GM18858 (cell line): ENCODE data around the gene VGLL4.
A peak's percentile ranks its signal among the peaks of the same experiment; 100 is the strongest.
"Not testable (repeated sequence)": the region's sequence is repeated elsewhere in the genome, so short reads cannot be mapped to it uniquely, and the experiment has no call there.

Experiments
- ATAC-seq: cut with Tn5 transposase; IDR thresholded peaks from one replicate; pipeline ENCODE4 v1.9.1; 2021; ENCODE audit not compliant: unreplicated experiment

Gene VGLL4

DNA sequence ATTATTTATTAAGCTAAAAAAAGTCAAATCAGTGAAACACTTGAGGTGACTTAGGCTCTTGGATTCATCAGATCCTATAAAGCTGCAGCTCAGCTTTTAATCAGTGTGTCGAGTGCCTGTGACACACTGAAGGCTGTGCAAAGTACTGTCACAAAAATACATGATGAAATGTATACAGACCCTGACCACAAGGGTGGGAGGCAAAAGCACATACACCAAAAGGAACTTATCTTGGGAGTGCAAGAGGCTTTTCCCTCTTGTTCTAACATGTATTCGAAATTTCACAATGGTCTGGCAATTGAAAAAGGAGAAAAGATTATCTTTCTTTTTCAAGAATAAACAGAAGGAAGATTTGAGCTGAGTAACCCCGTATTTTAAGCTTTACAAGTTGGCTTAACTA is 35.9 kb downstream of the VGLL4 start:
- ATAC-seq, result no peak

DNA sequence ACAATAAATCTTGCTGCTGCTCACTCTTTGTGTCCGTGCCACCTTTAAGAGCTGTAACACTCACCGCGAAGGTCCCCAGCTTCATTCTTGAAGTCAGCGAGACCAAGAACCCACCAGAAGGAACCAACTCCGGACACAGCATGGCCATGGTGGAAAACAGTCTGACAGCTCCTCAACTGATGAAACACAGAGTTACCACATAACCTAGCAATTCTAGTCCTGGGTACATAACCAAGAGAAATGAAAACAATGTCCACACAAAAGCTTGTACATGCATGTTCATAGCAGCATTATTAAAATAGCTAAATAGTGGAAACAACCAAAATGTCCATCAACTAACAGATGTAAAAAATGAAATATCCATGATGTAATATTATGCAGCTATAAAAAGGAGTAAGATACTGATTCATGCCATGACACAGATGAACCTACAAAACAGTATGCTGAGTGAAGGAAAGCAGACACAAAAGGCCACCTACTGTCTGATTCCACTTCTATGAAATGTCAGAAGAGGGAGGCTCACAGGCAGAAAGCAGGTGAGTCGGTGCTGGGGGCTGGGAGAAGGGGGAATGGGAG is 36.8 kb downstream of the VGLL4 start:
- ATAC-seq, result no peak

DNA sequence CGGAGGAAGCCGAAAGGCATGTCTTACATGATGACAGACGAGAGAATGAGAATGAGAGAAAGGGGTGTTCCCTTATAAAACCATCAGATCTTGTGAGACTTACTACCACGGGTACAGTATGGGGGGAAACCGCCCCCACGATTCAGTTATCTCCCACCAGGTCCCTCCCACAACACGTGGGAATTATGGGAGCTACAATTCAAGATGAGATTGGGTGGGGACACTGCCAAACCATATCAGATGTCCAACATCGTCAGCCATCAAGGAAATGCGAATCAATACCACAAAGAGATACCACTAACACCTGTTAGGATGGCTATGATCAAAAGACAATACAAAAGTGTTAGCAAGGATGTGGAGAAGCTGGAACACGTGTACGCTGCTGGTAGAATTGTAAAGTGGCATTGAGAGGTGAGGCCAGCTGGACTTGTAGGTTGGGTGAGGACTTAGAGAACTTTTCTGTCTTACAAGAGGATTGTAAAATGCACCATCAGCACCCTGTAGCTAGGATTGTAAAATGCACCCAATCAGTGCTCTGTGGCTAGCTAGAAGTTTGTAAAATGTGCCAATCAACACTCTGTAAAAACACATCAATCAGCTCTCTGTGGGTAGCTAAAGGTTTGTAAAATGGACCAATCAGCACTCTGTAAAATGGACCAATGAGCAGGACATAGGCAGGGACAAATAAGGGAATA is 37.5 kb downstream of the VGLL4 start:
- no peak for ATAC-seq

DNA sequence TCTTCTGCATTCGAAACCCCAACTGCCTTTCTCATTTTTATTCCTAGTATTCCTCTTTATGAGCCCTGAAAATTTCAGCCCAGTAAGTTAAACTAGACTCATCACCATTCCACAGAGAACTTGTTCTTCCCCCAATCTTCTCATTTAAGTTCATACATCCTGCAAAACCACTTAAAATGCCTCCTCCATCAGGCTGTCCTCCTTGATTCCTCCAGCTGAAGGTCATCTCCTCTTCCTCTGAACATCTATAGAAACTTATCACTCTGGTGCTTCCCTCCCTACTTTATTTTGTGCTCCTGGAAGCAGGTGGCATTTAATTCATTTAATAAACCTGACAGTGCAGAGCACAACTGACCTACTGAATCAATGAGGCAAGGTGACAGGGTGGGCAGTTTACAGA is 38.3 kb downstream of the VGLL4 start:
- no peak for ATAC-seq

DNA sequence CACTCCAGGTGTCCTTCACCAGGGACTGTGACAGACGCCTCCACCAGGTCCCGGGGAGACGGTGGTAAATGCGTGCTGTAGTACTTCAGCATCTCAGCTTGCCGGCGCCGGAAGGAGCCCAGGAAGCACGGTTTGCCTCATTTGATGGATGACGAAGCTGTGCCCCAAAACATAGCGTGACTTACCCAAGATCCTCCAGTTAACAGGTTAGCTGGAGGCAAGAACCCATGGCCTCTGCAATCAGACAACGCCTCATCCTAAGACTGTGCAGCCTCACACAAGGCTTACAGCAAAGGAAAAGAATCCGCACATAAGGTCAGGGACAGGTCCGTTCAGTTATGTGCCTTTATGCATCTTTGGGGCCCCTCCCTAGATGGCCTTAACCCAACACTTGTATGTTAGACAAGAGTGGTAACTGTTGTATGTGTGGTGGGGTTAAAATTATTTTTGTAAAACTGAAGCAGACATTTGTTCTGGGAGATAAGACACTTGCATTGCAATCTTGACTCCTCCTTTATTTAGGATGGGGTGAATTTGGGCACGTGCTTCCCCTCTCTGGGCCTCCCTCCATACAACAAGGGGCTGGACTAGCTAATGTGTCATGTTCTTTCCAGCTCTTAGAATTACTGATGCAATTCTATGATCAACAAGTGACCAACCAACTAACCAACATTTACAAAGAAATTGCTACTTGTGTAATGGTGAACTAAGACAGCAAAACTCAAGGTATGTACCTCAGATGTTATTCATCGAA is 39.4 kb downstream of the VGLL4 start:
- ATAC-seq, result no peak

DNA sequence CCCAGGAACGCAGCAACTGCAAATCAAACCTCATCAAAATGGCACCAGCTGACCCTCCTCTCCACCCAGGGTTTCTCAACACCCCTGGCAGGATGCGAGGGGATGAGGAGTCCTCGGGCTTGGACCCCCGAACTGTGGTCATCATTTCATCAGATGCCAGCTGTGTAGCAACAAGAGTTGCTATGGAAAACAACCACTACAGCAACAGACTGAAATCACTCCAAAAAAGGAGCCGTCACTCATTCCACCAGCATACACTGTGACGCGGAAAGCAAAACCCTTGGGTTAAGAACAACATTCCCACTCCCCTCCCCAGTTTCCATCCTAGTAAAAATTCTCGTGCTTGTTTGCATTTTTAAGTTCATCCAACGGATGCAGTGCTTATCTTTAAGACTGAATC is 40.1 kb downstream of the VGLL4 start:
- ATAC-seq, result no peak

DNA sequence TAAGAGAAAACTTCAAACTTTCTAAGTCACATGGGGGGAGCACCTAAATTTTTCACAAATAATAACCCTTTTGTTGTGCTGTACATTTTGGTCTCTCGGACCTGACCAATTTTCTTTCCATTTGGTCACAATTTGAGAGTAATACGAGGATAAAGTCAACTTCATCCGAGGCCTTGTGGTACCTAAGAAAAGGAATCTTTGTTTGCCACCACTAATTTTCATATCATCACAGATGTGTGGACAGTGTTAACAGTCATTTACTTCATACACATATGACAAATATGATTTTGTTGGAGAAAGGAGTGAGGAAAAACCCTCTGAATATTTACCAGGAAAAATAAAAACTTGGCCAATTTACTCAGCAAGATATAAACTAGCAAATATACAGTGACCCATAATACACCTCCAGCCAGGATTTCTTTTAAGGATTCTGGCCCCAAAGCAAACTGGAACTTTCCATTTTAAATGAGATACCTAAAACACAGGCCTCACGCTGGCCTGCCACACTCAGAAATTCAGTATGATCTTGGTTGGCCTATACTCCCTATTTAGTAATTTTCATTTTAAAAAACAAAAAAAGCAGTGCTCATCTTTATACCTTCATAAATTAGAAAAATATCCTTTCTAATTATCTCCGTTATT is 40.7 kb downstream of the VGLL4 start:
- no peak for ATAC-seq

DNA sequence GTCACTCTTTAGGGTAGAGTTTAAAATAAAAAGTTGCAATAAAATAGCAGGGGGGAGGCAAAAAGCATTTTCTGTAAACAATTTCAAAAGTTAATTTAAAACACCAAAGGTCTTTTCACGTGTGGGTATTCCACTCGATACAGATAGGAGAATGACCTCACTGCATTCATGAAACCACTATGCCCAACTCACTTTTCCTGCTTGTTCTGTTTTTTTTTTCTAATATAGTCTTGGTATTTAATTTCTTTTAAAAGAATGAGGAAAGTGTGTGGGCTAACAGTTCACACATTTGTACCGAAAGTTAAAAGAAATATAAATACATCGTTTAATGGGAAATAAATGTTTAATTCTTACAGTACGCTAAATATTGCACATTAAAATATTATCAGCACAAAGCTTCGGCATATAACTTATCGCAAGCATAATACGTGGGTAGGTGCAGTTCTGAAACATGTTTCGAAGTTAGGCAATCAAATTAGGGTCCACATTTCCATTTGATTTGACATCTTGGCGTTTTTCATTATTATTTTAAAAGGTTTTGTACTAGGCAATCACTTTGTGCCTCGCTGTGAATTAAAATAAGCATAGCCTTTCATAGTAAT is 41.4 kb downstream of the VGLL4 start:
- ATAC-seq, result no peak

DNA sequence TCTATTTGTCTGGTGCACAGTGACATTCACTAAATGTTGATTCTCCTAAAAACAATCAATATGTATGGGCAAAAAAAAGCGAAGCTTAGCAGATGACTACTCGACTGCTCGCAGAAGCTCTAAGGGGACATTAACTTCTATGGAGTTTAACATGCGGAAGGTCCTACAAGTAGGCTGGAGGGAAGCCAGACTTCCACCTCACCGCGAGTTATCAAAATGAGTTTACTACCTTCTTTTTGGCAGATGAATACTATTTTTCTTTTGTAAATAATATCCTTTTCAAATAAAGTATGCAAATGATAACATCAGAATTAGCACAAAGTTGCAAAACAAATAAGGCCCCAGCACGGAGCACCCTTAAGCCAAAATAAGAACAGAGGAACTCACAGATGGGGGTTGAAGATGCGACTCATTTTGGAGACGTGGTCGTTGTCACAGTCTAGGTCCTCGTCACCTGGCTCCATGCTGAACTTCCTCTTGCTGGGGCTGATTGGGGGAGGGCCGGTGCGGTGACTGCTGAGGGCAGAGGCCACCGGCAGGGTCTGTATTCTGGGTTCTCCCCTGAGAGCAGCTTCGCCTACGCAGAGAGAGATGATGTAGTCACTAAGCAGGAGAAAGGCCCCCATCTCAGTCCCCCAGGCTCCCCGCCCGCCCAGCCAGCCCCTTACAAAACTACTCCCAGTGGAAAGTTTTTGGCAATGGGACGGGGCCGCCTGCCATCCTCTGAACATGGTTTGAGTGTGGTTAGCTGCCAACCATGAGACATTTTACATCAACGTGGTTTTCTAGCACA is 42.1 kb downstream of the VGLL4 start:
- ATAC-seq, result peak; percentile 69

DNA sequence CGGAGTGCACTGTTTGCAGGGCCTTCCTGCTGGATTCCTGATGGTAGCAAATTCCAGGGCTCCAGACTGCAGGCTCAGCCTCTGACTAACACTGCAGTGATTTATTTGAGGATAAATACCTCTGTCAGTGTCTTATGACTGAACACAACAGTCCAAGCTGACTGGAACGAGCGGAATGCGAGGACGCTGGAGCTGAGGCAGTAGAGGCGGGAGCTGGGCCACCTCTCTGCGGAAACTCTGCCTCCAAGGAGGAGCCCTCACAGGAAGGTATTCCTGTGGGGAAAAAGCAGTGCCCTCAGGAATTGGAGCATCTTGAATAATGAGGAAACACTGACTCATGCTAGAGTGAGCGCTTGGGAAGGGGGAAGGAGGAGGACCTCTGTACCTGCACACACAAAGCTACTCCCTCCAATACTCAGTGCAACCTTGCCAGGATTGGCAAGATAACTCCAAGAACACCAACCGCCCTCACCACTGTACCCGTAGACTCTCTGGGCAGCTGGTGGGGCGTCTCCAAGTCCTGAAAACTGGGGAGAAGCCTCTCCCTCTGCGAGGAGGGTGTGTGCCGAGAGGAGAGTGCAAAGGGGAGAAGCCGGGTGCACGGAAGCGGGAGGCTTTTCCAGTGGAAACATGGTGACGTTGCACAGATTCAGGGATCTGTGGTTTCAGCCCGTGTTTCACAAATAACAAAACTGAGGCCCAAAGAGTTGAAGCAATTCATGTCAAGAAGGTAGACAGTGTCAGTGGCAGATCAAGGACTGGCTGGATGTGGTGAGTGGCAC is 43.0 kb downstream of the VGLL4 start:
- ATAC-seq, result no peak

DNA sequence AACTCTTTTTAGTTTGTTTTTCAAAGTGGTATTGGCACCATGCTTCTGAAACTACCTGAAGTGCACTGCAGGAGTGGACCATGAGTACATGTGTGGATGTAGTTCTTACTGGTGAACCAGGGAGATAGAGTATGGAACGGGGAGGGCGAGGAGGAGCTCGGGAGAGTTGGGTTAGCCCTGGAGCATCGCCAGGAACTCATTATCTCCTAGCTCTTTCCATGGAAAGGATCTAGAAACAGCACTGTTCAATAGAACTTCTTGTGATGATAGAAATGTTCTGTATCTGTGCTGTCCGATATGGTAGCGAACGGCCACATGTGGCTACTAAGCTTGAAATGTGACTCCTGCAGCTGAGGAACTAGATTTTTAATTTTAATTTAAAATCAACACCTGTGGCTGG is 47.3 kb downstream of the VGLL4 start:
- no peak for ATAC-seq

DNA sequence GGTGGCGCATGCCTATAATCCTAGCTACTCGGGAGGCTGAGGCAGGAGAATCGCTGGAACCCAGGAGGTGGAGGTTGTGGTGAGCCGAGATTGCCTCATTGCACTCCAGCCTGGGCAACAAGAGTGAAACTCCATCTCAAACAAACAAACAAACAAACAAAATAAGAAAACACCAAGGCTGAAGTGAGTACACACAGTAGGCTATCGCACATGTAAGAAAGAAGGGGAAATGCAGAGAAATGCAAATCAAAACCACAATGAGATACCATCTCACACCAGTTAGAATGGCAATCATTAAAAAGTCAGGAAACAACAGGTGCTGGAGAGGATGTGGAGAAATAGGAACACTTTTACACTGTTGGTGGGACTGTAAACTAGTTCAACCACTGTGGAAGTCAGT is 48.7 kb downstream of the VGLL4 start:
- not testable (repeated sequence) for ATAC-seq

DNA sequence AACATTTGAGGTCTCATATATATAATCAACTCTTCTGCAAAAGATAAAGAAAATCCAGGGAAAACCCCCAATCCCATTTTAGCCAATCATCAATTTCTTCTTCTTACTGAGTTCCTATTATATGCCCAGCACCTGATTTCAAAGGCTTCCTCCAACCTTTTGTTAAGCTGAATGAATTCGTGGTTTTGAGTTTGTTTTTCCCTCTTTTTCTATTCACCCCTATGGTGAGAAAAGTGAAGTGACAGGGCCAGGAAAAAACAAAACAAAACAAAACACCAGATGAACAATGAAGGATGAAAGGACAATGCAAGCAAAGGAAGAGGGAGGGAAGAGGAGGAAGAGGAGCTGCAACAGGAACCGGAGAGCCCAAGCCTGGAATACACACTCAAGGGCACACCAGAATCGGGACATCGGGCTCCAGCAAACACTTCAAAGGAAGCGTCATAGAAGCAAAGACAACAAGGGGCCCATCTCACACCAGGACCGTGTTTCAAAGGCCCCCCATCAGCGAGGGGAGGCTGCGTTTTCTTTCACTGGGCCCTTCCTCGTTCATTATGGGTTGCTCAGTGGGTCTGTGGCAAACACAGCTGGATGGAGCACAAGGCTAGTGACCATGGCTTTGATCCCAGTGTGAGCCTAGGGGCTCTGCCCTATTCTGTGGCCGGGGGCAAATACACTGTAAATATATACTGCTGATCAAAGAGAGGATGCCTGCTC is 50.2 kb downstream of the VGLL4 start:
- no peak for ATAC-seq

DNA sequence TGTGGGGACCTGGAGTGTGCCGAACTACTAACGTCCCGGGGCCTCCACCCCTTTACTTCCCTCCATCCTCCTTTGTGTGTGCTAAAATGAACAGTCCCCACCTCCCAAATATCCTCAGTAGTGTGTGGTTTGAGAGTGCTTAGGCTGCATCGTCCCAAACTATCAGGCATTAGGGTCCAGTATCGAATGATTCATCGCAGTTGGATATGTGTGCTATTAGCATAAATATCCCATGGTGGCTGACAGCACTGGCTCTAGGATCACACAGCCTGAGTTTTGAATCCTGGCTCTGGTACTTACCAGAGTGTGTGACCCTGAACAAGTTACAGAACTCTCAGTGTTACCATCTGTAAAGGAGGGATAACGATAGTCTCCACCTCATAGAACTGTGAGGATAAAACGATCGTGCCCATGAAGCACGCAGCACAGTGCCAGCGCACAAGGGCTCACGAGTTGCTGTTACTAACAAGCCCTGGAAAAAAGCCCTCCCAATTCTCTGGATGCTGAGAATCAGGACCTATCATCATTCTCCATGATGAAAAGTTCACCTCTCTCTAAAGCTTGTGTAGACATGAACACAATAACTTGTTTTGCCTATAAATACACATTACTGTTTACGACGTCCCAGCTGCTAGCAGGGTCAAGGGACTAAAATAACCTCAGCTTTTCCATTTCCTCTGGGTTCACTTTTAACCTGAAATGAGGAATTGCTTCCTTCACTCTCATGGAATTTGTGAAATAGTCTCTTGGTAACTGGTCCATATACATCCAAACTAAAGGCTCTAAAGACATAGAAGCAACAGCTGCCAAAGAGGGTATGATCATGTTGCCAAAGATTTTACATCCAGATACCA is 51.0 kb downstream of the VGLL4 start:
- ATAC-seq, result no peak

DNA sequence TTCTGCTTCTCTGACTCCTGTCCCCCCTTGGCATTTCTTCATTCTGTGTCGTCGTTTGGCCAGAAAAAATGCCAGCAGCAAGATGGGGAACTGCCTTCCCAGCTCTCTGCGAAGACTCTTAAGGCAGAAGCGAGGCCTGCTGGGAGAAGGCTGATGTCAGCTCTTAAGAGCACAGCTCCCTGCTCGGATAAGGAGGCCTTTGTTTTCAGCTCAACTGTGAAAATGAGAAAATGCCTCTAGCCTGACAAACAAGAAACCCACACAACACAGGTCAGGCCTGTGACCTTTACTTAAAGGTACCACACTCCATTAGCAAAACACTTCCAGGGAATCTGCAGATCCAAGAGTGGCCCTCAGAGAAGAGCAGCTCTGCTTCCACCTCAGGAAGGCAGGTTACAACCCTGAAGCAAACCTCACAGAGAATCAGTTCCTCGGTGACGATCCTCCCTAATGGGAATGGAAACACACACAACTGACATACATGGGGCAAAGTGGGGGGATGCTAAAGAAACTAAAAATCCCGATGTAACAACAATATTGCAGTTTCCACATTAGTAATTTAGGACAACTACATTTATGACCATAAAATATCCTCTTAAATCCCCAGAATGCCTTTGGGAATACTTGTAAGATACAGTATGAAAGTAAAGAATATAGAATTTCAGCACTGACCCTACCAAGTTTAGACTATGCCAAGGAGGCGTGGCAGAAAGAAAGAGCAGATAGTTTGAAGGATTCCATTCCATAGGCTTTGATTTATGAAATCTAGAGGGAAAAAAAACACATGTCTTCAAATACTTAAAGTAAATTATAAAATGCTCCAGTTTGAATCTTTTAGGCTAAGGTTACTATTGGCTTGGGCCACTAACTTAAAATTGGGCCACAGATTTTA is 52.1 kb downstream of the VGLL4 start:
- ATAC-seq, result no peak

DNA sequence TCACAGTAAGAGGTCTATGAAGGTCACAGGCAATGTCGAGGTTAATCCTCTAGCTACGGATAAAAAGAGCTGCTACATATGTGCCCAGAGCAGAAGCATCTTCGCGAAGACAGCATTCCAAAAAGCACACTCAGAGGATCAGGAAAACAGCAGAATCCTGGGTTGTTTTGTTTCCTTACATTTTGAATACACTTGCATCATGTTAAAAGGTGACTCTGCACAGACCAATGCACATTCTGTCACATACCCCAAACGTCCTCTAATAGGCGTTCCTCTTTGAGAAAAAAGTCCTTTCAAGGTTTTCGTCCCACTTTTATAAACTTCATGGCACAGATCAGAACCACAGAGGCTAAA is 52.7 kb downstream of the VGLL4 start:
- no peak for ATAC-seq

DNA sequence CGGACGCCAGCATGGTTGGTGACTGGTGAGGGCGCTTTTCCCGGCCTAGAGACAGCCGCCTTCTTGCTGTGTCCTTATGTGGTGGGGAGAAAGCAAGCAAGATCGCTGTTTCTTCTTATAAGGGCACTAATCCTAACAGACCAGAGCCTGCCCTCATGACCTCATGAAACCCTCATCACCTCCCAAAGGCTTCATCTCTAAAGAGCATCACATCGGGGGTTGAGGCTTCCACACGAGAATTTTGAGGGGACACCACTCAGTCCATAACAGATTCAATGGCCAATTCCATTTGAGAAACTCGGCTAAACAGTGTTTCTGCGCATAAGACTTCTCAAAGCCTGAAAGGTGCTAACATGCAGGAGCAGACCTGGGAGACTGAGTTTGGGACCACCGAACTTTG is 54.0 kb downstream of the VGLL4 start:
- ATAC-seq, result no peak
